Amniotic stem cell (primary cell): ENCODE measurements around the gene FGF14.
"Not testable (repeated sequence)": the region's sequence is repeated elsewhere in the genome, so short reads cannot be mapped to it uniquely, and the experiment has no call there.

ENCODE experiments used
- DNase-seq: peaks from one replicate; lab custom pipeline; 2025; lab: John Stamatoyannopoulos, UW

The FGF14 gene

GRCh38 chr13:101866889-101867581 lies 534.8 kb downstream of the FGF14 start:
- DNase-seq, result no peak

GRCh38 chr13:101858860-101859259 lies 543.0 kb downstream of the FGF14 start:
- no peak for DNase-seq

DNA sequence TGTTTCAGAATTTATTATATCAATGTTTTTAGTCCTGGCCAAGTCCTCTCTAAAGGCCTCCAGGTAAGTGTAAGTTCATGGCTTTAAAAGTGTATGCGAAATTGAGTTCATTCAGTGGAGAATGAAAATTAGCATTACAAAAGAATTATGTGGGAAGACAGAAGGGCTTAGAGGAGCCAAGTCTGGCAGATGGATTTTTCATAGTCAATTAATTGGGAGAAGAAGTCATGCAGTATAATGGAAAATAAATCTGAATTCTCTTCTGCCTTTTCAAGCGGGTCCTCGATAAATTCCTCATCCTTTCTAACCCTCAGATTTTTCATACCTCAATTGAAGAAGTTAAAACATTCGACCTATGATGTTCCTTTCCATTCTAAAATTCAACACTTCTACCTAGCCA lies 555.1 kb downstream of the FGF14 start:
- no peak for DNase-seq

- DNase-seq, result no peak
These were observed 555.6 kb downstream of the FGF14 start for GRCh38 chr13:101846249-101846648.

DNA sequence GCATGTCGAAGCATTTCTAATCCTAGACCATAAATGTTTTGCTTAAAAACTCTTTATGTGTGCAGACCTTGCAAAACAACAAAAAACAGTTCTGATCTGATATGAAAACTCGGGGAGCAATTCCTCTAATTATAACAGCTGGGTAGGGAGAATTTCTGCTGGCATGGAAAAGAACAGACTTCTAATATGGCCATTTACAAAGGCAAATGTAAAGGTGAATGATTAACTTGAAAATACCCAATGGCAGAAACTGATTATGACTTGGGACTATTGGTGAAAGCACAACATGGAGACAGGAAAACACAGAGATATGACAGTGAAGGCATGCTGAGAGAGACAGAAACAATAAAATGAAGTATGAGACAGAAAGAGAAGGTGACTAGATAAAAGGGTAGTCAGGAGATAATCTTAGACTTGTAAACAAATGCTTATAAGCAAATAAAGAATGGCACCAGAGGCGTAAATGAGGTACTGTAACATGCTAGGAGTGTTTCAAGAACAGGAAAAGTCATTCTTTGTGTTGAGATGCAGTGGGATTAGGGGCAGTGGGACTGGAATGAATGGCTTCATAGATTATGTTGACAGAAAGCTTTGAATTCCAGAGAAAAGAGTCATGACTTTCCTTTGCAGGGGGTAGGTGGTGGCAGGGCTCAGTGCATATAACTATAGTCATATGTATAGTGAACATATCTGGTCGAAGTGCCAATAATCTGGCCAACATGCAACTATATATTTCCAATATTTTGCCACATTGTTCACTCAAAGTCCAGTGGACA lies 556.4 kb downstream of the FGF14 start:
- no peak for DNase-seq

GRCh38 chr13:101841698-101842097 lies 560.1 kb downstream of the FGF14 start:
- no peak for DNase-seq

DNA sequence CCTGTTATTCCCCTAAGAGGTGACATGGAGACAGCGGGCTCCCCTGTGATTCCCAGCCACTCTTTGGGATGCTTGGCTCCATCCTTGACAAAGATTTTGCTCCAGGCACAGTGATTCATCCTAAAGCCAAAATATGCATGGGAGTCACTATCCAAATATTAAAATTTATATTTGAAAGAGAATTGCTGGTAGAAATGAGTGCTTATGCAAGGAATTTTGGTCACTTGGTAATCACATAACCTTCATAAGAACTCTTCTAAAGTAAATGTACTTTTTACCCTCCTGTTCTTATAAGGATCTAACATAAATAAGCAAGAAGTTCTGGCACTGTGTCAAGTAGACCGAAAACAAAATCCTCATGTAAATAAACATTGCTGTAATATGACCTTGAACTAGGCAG lies 563.5 kb downstream of the FGF14 start:
- DNase-seq, result peak; percentile 37

DNA sequence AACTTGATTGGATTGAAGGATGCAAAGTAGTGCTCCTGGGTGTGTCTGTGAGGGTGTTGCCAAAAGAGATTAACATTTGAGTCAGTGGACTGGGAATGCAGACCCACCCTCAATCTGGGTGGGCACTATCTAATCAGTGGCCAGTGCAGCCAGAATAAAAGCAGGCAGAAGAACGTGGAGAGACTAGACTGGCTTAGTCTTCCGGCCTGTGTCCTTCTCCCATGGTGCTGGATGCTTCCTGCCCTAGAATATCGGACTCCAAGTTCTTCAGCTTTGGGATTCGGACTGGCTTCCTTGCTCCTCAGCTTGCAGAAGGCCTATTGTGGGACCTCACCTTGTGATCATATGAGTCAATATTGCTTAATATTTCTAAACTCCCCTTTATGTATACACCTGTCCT lies 564.1 kb downstream of the FGF14 start:
- not testable (repeated sequence) for DNase-seq

DNA sequence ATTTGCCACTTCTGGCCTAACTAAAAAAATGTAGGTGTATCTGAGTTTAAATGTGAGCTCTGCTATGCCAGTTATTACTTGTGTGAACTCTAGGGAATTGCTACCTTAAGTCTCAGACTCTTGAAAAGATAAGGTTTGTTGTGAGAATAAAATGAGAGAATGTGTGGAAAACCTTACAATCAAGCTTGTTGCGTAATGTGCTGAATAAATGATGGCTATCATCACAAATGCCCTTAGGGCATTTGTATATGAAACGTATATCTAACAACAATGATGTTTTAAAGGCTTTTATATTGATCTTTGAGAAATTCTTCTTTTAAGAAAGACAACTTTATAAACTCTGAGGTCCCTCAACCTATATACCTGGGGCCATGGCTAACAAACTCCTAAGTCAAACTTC lies 564.6 kb downstream of the FGF14 start:
- DNase-seq, result no peak

- no peak for DNase-seq
These were observed 565.9 kb downstream of the FGF14 start for GRCh38 chr13:101835920-101836319.

DNA sequence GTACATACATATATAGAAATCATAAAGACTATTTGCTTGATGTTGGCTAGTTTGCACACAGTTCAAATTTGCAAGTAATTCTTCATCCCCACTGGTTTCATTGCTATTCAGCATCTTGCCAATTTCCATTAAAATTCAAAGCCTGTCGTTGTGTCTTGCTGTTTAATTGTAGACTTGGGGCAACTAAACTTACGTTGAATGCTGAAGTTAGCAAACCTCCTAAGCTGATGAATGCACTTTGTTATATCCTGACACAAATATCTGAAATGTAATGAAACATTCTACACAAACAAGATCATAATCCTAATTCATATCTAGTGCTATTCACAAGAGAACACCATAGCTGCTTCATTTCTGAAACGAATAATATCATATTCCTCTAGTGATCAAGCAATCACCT lies 568.2 kb downstream of the FGF14 start:
- DNase-seq, result no peak

DNA sequence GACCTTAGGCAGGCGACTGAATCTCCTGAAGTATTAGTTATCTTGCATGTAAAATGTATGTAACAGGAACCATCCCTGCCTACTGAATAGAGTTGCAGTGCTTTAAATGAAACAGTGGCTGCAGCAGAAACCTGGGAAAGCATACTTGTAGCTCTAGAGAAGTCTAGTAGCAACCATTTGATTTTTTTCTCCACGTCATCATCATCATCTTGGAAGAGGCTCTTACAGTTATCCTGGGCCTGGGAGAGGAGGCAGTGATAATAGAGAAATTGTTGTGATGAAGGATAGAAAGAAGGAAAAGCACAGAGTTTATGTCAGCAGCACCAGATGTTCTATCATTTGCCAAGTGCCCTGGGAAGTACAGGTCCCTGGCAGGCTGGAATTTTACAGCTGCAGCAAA lies 571.8 kb downstream of the FGF14 start:
- DNase-seq, result no peak

DNA sequence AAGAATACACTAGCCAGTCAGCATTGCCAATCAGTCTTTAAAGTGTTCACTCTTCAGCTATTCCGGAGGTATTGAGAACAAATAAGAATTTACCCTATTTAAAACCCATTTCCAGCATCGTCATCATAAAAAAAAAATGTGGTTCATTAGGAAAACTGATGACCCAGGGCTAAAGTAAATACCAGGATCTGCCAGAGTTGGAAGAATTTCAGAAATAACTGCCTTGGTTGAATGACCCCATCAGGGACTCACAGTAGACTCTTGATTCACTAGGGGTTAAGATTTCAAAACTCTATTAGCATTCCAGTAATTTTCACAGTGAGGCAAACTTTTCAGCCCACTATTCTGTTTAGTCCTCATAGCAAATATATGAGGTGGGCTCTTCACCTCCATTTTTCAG lies 572.4 kb downstream of the FGF14 start:
- no peak for DNase-seq

GRCh38 chr13:101828119-101828518 lies 573.7 kb downstream of the FGF14 start:
- DNase-seq, result no peak

GRCh38 chr13:101817898-101818297 lies 584.0 kb downstream of the FGF14 start:
- DNase-seq, result no peak

DNA sequence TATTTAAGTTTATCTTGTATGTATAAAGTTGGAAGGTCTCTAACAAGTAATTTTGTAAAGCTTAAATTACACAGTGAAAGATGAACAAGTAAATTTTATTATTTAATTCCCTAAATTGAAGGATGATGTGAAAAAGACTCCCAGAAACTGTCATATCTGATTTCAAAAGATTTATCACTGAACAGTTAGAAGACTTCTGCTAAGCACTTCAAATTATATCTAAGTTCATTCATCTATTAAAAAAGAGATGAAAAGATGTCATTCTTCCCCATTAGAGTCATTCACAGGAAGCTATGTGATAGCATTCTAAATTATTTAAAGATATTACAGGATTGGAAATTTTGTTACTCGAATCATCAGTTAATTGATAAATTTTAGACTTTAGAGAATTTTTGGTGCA lies 590.0 kb downstream of the FGF14 start:
- no peak for DNase-seq

DNA sequence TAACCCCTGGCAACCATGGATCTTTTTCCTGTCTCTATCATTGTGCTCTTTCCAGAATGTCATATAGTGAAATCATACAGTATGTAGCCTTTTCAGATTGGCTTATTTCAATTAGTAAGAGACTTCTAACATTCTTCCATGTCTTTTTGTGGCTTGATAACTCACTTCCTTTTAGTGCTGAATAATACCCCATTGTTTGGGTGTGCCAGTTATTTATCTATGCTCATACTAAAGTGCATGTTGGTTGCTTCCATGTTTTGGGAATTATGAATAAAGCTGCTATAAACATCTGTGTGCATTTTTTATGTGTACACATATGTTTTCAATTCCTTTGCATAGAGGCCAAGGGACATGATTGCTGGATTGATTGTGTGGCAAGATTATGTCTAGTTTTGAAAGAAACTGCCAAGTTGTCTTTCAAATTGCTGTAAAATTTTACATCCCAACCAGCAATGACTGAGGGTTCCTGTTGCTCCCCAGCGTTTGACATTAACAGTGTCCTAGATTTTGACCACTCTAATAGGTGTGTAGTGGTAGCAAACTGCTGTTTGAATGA lies 590.5 kb downstream of the FGF14 start:
- no peak for DNase-seq

GRCh38 chr13:101799196-101799595 lies 602.7 kb downstream of the FGF14 start:
- DNase-seq, result no peak

DNA sequence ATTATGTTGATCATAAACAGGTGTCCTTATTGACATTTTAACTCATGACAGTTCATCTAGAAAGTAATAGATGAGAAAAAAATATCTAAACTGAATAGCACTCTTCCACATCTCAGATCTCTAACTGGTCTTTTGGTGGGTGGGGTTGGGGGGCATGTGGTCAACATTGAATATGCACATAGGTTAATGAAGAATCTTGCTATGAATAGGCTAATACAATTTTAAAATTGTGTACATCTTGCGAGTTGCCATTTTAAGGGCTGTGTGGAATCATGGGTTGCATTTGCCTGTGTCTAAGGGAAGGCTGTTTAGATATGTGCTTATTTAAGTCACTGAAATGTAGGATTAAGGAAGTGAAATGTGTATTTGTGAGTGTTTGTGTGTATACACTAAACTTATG lies 603.4 kb downstream of the FGF14 start:
- no peak for DNase-seq

- no peak for DNase-seq
These were observed 606.4 kb downstream of the FGF14 start for GRCh38 chr13:101795460-101795859.

- DNase-seq, result no peak
These were observed 606.8 kb downstream of the FGF14 start for GRCh38 chr13:101795025-101795424.

- no peak for DNase-seq
These were observed 609.7 kb downstream of the FGF14 start for GRCh38 chr13:101792189-101792588.

DNA sequence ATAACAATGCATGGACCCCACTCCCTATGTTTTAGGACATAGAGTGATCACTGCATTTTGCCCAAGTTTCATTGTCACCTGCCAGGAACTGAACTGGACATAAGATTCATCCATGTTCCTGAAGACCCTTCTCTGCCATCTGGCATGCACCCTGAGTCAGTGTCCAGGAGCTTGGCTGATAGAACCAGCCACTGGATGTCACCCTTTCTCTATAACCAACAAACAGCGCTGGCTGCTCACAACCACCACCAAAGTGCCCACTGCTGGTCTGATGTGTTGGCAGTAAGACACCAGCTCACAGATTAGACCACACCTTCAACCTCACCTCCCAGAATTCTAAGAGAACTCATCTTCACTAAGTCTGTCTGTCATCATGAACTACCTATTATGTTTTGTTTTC lies 616.0 kb downstream of the FGF14 start:
- peak; percentile 15 for DNase-seq
